ENCODE results near the gene TAS2R16. TPM values are rescaled to one million over a fixed set of nuclear protein-coding genes. Genes with fewer than 3 reads are reported as not detected.
A peak's percentile ranks its signal among the peaks of the same experiment; 100 is the strongest.
"Not testable (repeated sequence)": the region's sequence is repeated elsewhere in the genome, so short reads cannot be mapped to it uniquely, and the experiment has no call there.

TAS2R16 gene
- polyA plus RNA-seq, 1 donor from 2014 or later = not detected

GRCh38 chr7:122965306-122965705 lies 30.2 kb downstream of the TAS2R16 start:
- Histone ChIP-seq H3K9me2 (ENCODE audit: insufficient read depth, low read length) (no peaks in the 10 kb centered on the region), H3K27ac (ENCODE audit: low read length) (no peak overlapping the region), H3K9ac (ENCODE audit: low read length) (no peak overlapping the region), H3K4me3 (ENCODE audit: low read length) (no peak overlapping the region), H3F3A (ENCODE audit: insufficient read depth, low read length, poor library complexity, severe bottlenecking) (no peaks in the 10 kb centered on the region), H3K79me2 (replicated peaks; ENCODE audit: insufficient read depth, low read length) (no peaks in the 10 kb centered on the region), H3K9me3 (ENCODE audit: low read length) (no peaks in the 10 kb centered on the region), H3K27me3 (ENCODE audit: insufficient read depth, low read depth, low read length) (no peaks in the 10 kb centered on the region), H3K36me3 (ENCODE audit: insufficient read depth, low read length) (no peaks in the 10 kb centered on the region), H2AFZ (ENCODE audit: low read depth, low read length) (no peak overlapping the region), H3K4me2 (ENCODE audit: low read length) (peak overlapping the region; percentile 24), H4K20me1 (ENCODE audit: insufficient read depth) (no peaks in the 10 kb centered on the region)
- TF ChIP-seq POLR2AphosphoS5 (IDR thresholded peaks at IDR 0.05) (peak; percentile 13), SMC3 (conservative IDR thresholded peaks at IDR 0.05; ENCODE audit: poor library complexity) (no peak)

GRCh38 chr7:122953678-122954077 lies 41.8 kb downstream of the TAS2R16 start:
- H3K4me3 ChIP-seq (ENCODE audit: low read length); H3K9me2 ChIP-seq (ENCODE audit: insufficient read depth, low read length); H3K36me3 ChIP-seq (ENCODE audit: insufficient read depth, low read length); H2AFZ ChIP-seq (ENCODE audit: low read depth, low read length); H3K9me3 ChIP-seq (ENCODE audit: low read length); H3K9ac ChIP-seq (ENCODE audit: low read length); H3K27me3 ChIP-seq (ENCODE audit: insufficient read depth, low read depth, low read length); H3K27ac ChIP-seq (ENCODE audit: low read length); H3F3A ChIP-seq (ENCODE audit: insufficient read depth, low read length, poor library complexity, severe bottlenecking); H3K4me2 ChIP-seq (ENCODE audit: low read length); H4K20me1 ChIP-seq (ENCODE audit: insufficient read depth); H3K79me2 ChIP-seq (replicated peaks; ENCODE audit: insufficient read depth, low read length): not testable (repeated sequence)

GRCh38 chr7:122951006-122951405 lies 44.5 kb downstream of the TAS2R16 start:
- no peaks in the 10 kb centered on the region for H4K20me1 ChIP-seq (ENCODE audit: insufficient read depth)
- no peaks in the 10 kb centered on the region for H3K79me2 ChIP-seq (replicated peaks; ENCODE audit: insufficient read depth, low read length)
- no peak overlapping the region for H3K4me3 ChIP-seq (ENCODE audit: low read length)

More at GRCh38 chr7:122951006-122951405, 44.5 kb downstream of the TAS2R16 start:
- Histone ChIP-seq H3K9me2 (ENCODE audit: insufficient read depth, low read length) (no peaks in the 10 kb centered on the region), H3K4me2 (ENCODE audit: low read length) (no peak overlapping the region), H3K27me3 (ENCODE audit: insufficient read depth, low read depth, low read length) (no peaks in the 10 kb centered on the region), H3K9ac (ENCODE audit: low read length) (no peak overlapping the region), H3K9me3 (ENCODE audit: low read length) (no peaks in the 10 kb centered on the region), H3F3A (ENCODE audit: insufficient read depth, low read length, poor library complexity, severe bottlenecking) (no peaks in the 10 kb centered on the region), H3K27ac (ENCODE audit: low read length) (no peak overlapping the region), H2AFZ (ENCODE audit: low read depth, low read length) (no peak overlapping the region), H3K36me3 (ENCODE audit: insufficient read depth, low read length) (no peaks in the 10 kb centered on the region)
- no peak for TF ChIP-seq EZH2 (IDR thresholded peaks at IDR 0.05; ENCODE audit: borderline replicate concordance, insufficient read depth, low read length, poor library complexity, severe bottlenecking)
- no peak for TF ChIP-seq POLR2AphosphoS5 (IDR thresholded peaks at IDR 0.05)
- no peak for TF ChIP-seq SMC3 (conservative IDR thresholded peaks at IDR 0.05; ENCODE audit: poor library complexity)
- no peak for TF ChIP-seq TAF1 (IDR thresholded peaks at IDR 0.05; ENCODE audit: low read depth)
- no peak for TF ChIP-seq REST (IDR thresholded peaks at IDR 0.05; ENCODE audit: borderline replicate concordance)
- no peak for TF ChIP-seq MXI1 (conservative IDR thresholded peaks at IDR 0.05; ENCODE audit: poor library complexity, severe bottlenecking)
- no peak for TF ChIP-seq RAD21 (conservative IDR thresholded peaks at IDR 0.05)
- no peak for TF ChIP-seq CTCF (IDR thresholded peaks at IDR 0.05; ENCODE audit: poor library complexity, severe bottlenecking)
- no peak for TF ChIP-seq EP300 (conservative IDR thresholded peaks at IDR 0.05; ENCODE audit: poor library complexity, severe bottlenecking)

Measured in neural cell (in vitro differentiated cells).